Small intestine (tissue), 7 donors: ENCODE measurements around the gene SLC4A8. TPM values are rescaled to one million over a fixed set of nuclear protein-coding genes. Genes with fewer than 3 reads are reported as not detected.
"Not testable (repeated sequence)": the region's sequence is repeated elsewhere in the genome, so short reads cannot be mapped to it uniquely, and the experiment has no call there.

Experiments
- DNase-seq, 2 donors: peaks; one replicate each; pipeline versions ENCODE4 v3.0.0 to v3.0.0-alpha.2; 2013
- FAIRE-seq: peaks from 2 replicates; lab custom pipeline; 2012; peaks lifted over from hg19 to GRCh38; lab: Jason Lieb, UNC
- H3K27ac ChIP-seq, 3 donors: one replicate each; pipeline ENCODE4 v1.5.1; 2013; ENCODE audit warnings: low read length in 2 of 3, mild to moderate bottlenecking in 2 of 3, control low read depth in 1 of 3, inconsistent platforms in 1 of 3, low read depth in 1 of 3, moderate library complexity in 1 of 3
- H3K27me3 ChIP-seq, 3 donors: one replicate each; pipeline ENCODE4 v1.6.1; 2013; ENCODE audit warnings: low read length in 3 of 3, inconsistent platforms in 1 of 3; ENCODE audit not compliant: control insufficient read depth in 3 of 3, insufficient read depth in 3 of 3
- H3K36me3 ChIP-seq, 3 donors: one replicate each; pipeline ENCODE4 v1.6.1; 2013; ENCODE audit warnings: low read length in 3 of 3, inconsistent platforms in 1 of 3, low read depth in 1 of 3, mild to moderate bottlenecking in 1 of 3, moderate library complexity in 1 of 3; ENCODE audit not compliant: control insufficient read depth in 3 of 3, insufficient read depth in 2 of 3
- H3K4me1 ChIP-seq, 3 donors: one replicate each; pipeline ENCODE4 v1.6.1; 2013; ENCODE audit warnings: low read length in 2 of 3, inconsistent platforms in 1 of 3, low read depth in 1 of 3, mild to moderate bottlenecking in 1 of 3, moderate library complexity in 1 of 3; ENCODE audit not compliant: control insufficient read depth in 3 of 3, insufficient read depth in 2 of 3
- H3K4me3 ChIP-seq, 3 donors: one replicate each; pipeline ENCODE4 v1.5.1; 2013; ENCODE audit warnings: low read length in 3 of 3, control low read depth in 1 of 3, inconsistent platforms in 1 of 3, low read depth in 1 of 3, mild to moderate bottlenecking in 1 of 3, moderate library complexity in 1 of 3
- H3K9me3 ChIP-seq, 2 donors: one replicate each; pipeline ENCODE4 v1.6.1; 2013; ENCODE audit warnings: low read depth in 1 of 2, low read length in 1 of 2; ENCODE audit not compliant: control insufficient read depth in 2 of 2, insufficient read depth in 1 of 2
- WGBS, 3 donors: extraction: QIAGEN DNeasy Blood & Tissue Kit; methylation state at CpG; one replicate each; pipeline ENCODE4 v1.1.7; 2013; 5-methylcytosine and 5-hydroxymethylcytosine counted together
- polyA plus RNA-seq, 4 donors: library from polyadenylated mRNA; stranded (reverse) in 3 of 4; unstranded in 1 of 4; fragments of 200-250 nt in 3 of 4; fragments of 120-200 nt in 1 of 4; gene quantifications; one replicate each; pipeline versions ENCODE4 v1.2.1 to v1.2.3, GENCODE V29; 2013
- donor health status: healthy with polysubstance abuse.
- donor health status: control.
- donor health status: control.
- donor health status: Bipolar disorder and iron deficiency.
- donor health status: healthy.

SLC4A8 gene
- polyA plus RNA-seq, 4 donors: 0.43 to 2.5 (median 1.7) TPM

DNA sequence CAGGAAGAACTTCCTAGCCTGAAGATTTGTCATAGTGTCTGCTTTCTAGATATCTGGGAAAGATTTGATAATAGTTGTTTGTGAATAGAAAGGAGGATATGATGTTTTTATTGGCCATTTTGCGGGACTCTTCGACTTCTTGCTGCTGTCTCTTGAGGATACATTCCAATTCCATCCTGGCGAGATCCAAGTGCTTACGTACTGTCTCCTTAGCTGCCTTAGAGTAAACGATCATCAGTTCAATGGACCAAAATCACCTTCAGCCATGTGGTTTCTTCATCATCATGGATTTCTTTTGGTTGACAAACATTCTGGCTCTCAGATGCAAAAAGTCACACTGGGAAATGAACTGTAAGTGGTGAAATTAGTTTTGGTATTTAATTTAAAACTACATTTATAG lies 83.7 kb downstream of the SLC4A8 start:
- 84 to 90% (median 89%) methylated on average over 5 of the region's 5 CpGs for WGBS, 3 donors
- no peaks in the 10 kb centered on the region for H3K27me3 ChIP-seq
- FAIRE-seq: no peak
- no peak overlapping the region for H3K4me3 ChIP-seq
- peaks cover 0 to 3% (median 0%) of the 10 kb centered on the region in 3 donors for H3K36me3 ChIP-seq
- H3K4me1 ChIP-seq: no peaks in the 10 kb centered on the region
- H3K27ac ChIP-seq: no peak overlapping the region
- DNase-seq: no peak
- H3K9me3 ChIP-seq: no peaks in the 10 kb centered on the region

DNA sequence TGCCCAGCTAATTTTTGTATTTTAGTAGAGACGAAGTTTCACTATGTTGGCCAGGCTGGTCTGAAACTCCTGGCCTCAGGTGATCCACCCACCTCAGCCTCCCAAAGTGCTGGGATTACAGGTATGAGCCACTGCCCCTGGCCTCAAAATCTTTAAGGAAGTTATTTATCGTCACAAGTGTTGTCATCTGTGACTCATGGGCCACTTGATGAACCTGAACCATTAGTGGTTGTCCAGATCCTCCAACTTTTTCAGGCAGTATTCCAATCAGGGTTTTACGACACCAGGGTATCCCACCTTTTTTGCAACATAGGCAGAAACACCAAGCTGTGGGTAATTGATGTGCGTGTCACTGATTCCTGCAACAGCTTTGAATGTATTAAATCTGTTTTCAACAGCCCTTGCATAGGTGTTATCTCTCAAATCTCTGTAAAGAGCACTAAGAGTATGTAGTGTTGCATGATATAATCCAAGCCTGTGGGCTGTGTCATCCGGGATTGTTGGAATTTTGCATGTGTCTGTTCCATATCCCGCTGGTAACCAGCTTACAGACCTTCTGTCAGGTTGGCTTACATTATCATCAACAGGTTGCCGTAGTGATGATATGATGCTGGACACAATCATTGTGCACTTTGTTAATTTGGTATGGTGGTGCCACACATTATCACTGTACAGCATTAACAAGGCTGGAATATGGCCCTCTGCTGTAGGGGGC lies 87.1 kb downstream of the SLC4A8 start:
- no peak overlapping the region for H3K27ac ChIP-seq
- no peaks in the 10 kb centered on the region for H3K4me1 ChIP-seq
- no peak overlapping the region for H3K4me3 ChIP-seq
- DNase-seq (no peak), FAIRE-seq (no peak)
- peaks cover 0 to 2% (median 0%) of the 10 kb centered on the region in 3 donors for H3K27me3 ChIP-seq
- no peaks in the 10 kb centered on the region for H3K9me3 ChIP-seq
- 88 to 92% (median 91%) methylated on average over 7 of the region's 7 CpGs for WGBS, 3 donors
- H3K36me3 ChIP-seq: peaks cover 0 to 3% (median 0%) of the 10 kb centered on the region in 3 donors

DNA sequence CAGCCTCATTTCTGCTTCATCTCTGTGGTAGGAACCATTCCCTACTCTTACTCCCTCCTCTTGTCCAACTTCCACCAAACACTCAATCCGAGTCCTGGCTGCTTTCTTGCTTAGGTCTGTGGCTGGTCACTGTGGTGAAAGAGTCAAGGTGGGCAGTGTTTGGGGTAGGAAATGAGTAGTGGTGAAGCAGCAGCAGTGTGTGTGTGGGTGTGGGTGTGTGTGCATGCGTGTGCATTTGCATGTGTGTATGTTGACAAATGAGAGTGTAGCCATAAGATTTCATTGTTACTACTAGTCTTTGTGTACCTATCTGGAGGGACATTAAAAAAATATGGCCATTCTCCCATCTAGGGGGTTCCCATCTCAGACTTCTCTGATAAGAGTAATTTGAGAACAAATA lies 87.8 kb downstream of the SLC4A8 start:
- Histone ChIP-seq H3K4me1 (no peaks in the 10 kb centered on the region), H3K27me3 (peaks cover 0 to 2% (median 0%) of the 10 kb centered on the region in 3 donors), H3K36me3 (peaks cover 0 to 3% (median 0%) of the 10 kb centered on the region in 3 donors), H3K9me3 (no peaks in the 10 kb centered on the region), H3K4me3 (no peak overlapping the region), H3K27ac (no peak overlapping the region)
- no peak for FAIRE-seq
- 87 to 95% (median 90%) methylated on average over 2 of the region's 2 CpGs for WGBS, 3 donors
- DNase-seq: no peak

DNA sequence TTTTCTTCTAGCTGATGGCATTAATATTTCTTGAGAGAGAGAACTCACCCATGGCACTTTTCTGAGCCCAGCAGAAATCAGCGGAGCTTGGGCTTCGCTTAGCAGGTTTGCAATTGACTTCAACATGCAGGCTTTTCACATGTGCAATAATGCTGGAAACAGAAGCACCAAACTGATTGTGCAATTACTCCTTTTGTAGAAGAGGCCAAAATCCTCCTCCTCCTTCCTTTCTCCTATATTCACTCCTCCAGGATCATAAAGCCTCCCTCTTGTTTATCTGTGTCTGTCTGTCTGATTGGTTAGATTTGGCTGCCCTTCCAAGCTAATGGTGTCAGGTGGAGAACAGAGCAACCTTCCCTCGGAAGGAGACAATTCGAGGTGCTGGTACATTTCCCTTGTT lies 90.4 kb downstream of the SLC4A8 start:
- not testable (repeated sequence) for H3K4me3 ChIP-seq, H3K36me3 ChIP-seq, FAIRE-seq, H3K4me1 ChIP-seq, DNase-seq, H3K9me3 ChIP-seq, H3K27me3 ChIP-seq, H3K27ac ChIP-seq
- WGBS, 3 donors: 82 to 92% (median 89%) methylated on average over 4 of the region's 4 CpGs

DNA sequence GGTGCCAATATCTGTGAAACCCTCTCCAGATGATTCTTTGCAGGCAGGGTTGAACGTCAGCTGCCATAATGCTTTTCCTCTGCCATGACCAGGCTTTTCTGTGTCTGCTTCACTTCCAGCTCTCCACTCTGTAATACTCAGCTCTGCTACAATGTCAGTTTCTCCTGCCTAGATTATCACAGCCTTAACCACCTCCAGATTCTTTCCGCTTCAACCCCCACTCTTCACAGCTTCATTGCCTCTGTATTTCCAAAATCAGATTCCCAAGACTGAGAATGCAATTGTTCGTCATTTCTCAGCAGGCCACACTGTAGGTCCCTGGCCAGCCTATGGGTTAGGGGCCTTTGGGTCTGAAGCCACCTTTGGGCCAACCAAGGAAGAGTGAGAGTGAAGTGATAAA lies 92.7 kb downstream of the SLC4A8 start:
- DNase-seq: no peak
- no peaks in the 10 kb centered on the region for H3K9me3 ChIP-seq
- no peak overlapping the region for H3K4me3 ChIP-seq
- 87 to 95% (median 89%) methylated on average over 3 of the region's 3 CpGs for WGBS, 3 donors
- peaks cover 0 to 2% (median 0%) of the 10 kb centered on the region in 3 donors for H3K27me3 ChIP-seq
- no peak for FAIRE-seq
- H3K4me1 ChIP-seq: peaks cover 0 to under 1% (median 0%) of the 10 kb centered on the region in 3 donors
- no peaks in the 10 kb centered on the region for H3K36me3 ChIP-seq
- H3K27ac ChIP-seq: no peak overlapping the region

DNA sequence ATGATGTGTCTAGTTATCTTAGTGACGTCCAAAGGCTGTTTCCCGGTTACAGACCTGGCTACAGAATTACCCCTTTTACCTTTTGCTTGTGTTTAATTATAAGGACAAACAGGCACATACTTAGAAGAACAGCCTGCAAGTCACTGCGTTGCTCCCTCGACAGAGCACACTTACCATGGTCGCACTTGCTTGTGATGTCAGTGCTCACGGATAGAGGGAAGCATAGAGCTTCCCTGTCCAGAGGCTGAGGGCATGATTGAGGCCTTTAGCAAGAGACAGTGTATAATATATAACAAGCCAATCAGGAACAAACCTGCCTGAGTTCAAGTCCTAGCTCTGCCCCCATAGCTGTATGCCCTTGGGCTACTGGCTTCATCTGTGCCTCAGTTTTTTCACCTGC lies 93.2 kb downstream of the SLC4A8 start:
- Histone ChIP-seq H3K27ac (no peak overlapping the region), H3K4me1 (peaks cover 0 to 6% (median 0%) of the 10 kb centered on the region in 3 donors), H3K9me3 (no peaks in the 10 kb centered on the region), H3K36me3 (no peaks in the 10 kb centered on the region), H3K27me3 (peaks cover 0 to 2% (median 0%) of the 10 kb centered on the region in 3 donors), H3K4me3 (no peak overlapping the region)
- FAIRE-seq (no peak), DNase-seq (peak in 1 of 2 donors; percentile 19)
- 67 to 75% (median 70%) methylated on average over 6 of the region's 6 CpGs for WGBS, 3 donors

DNA sequence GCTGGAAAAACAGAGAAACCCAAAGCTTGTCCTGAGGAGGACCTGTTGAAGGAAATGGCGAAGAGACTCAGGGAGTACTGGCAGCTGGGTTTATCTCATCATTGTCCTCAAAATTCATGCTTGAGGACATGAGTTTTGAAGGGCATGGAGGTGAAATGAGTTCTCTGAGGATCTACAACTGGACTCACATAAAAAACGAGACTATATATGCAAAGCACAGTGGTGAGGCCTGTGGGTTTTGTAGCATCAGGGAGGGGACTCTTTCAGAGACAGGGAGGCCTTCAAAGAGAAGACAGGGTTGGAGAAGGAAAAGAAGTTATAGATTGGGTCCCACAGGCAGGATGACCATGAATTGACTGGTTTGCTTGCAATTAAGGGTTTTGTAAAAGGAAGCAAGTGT lies 95.1 kb downstream of the SLC4A8 start:
- H3K4me3 ChIP-seq: no peak overlapping the region
- H3K27ac ChIP-seq: no peak overlapping the region
- no peak for DNase-seq
- no peaks in the 10 kb centered on the region for H3K9me3 ChIP-seq
- no peaks in the 10 kb centered on the region for H3K36me3 ChIP-seq
- FAIRE-seq: no peak
- WGBS, 3 donors: 79 to 89% (median 84%) methylated on average over 2 of the region's 2 CpGs
- H3K4me1 ChIP-seq: peaks cover 0 to 25% (median 0%) of the 10 kb centered on the region in 3 donors
- peaks cover 0 to 2% (median 0%) of the 10 kb centered on the region in 3 donors for H3K27me3 ChIP-seq

DNA sequence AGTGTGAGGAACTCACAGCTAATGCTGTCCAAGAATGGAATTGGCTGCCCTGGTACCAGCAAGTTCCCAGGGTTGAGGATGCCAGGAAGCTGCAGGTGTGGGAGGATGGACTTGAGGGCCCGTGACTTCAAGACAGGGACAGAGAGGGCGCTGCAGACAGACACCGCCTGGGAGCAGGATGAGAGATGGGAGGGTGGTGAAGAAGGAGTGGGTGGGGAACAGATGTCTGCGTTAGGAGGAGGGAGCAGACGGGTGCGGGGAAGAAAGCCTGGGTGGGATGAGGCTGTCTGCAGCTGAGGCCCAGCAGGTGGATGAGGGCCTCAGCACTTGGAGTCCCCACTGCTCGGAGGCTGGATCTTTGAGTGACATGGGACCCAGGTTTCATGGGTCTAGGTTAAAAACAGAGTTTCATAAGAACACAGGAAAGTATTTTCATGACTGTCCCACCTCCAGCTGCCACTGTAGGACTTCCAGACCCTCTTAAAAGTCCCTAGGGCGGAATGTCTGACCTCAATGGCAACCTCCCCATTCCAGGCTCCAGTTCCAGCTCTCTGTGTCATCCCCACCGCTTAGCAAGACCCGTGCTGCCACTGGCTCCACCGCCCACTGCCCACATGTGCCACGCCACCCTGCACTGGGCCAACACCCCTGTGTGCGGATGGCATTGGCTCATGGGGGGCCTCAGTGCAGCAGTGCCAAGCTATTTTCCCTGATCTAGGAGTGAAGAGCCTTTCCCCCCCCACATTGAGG lies 96.1 kb downstream of the SLC4A8 start:
- Histone ChIP-seq H3K4me1 (peaks cover 0 to 33% (median 0%) of the 10 kb centered on the region in 3 donors), H3K27me3 (peaks cover 0 to 2% (median 0%) of the 10 kb centered on the region in 3 donors), H3K4me3 (no peak overlapping the region), H3K36me3 (no peaks in the 10 kb centered on the region), H3K9me3 (no peaks in the 10 kb centered on the region), H3K27ac (no peak overlapping the region)
- WGBS, 3 donors: 78 to 88% (median 86%) methylated on average over 13 of the region's 13 CpGs
- DNase-seq (no peak), FAIRE-seq (no peak)
